Neutrophil (primary cell): ENCODE data around the gene DNHD1.

Source experiments
- H3K27ac ChIP-seq: fragments of 200-600 bp; sonication (generic); 2 replicates; pipeline ENCODE4 v1.5.1; 2016; ENCODE audit warnings: mild to moderate bottlenecking, moderate library complexity
- H3K27me3 ChIP-seq: fragments of 200-600 bp; sonication (generic); 2 replicates; pipeline ENCODE4 v1.6.0; 2016; ENCODE audit warnings: mild to moderate bottlenecking
- H3K36me3 ChIP-seq: fragments of 200-600 bp; sonication (generic); 2 replicates; pipeline ENCODE4 v1.5.1; 2017
- H3K4me1 ChIP-seq, 2 experiments: fragments of 200-600 bp in 1 of 2; sonication (generic) in 1 of 2; 1 replicate in 1 of 2; 2 replicates in 1 of 2; pipeline versions ENCODE4 v1.5.1 to v1.6.1; 2013 to 2016; ENCODE audit warnings: low read depth in 1 of 2, low read length in 1 of 2, mild to moderate bottlenecking in 1 of 2, moderate library complexity in 1 of 2; ENCODE audit not compliant: control insufficient read depth in 1 of 2, insufficient read depth in 1 of 2
- H3K4me3 ChIP-seq, 2 experiments: fragments of 200-600 bp in 1 of 2; sonication (generic) in 1 of 2; 1 replicate in 1 of 2; 2 replicates in 1 of 2; pipeline ENCODE4 v1.5.1; 2013 to 2016; ENCODE audit warnings: low read depth in 1 of 2, low read length in 1 of 2, mild to moderate bottlenecking in 1 of 2, moderate library complexity in 1 of 2
- H3K9me3 ChIP-seq: fragments of 200-600 bp; sonication (generic); 2 replicates; pipeline ENCODE4 v1.5.1; 2016
- CTCF ChIP-seq: fragments of 200-600 bp; sonication (generic); IDR thresholded peaks from 2 replicates; pipeline ENCODE4 v1.5.1; 2016; ENCODE audit warnings: antibody characterized with exemption

The DNHD1 gene

DNA sequence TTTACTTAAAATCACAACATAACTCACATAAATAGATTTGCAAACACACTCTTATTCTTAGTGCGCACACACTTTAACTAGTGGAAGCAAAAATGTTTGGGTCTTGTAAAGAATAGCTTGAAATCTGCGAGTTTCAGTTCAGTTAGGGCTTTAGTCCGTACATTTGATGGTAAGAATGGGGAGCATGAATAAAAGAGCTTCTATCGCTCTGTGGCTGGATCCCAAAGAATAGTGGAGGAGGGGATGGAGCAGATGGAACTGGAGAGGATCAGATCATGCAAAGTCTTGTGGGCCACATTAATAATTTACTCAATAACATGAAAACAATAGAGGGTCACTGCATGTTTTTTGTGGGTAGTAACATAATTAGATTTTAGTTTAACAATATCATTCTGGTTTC, 44.3 kb downstream of the DNHD1 start:
- peaks cover 4% of the 10 kb centered on the region for H3K36me3 ChIP-seq
- H3K9me3 ChIP-seq = no peaks in the 10 kb centered on the region
- H3K4me1 ChIP-seq = no peaks in the 10 kb centered on the region
- TF ChIP-seq CTCF = no peak
- no peak overlapping the region for H3K27ac ChIP-seq
- H3K27me3 ChIP-seq = no peaks in the 10 kb centered on the region
- H3K4me3 ChIP-seq = no peak overlapping the region

DNA sequence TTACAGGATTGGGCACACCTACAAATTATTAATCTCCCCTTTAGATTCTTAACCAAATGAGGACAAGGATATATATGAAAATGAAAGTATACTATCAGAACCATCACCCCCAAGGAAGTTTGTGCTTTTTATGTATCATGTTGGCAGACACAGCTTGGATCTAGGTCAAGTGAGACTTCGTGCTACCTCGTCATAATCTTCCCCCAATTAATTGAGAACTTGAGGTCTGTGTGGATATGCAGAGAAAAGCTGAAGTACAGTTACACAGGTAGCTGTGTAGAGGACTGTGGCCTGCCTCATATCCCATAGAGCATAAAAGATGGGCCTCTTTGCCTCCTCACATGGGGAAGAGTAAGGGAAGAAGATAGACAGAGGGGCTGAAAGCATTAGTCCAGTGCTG, 45.6 kb downstream of the DNHD1 start:
- H3K4me1 ChIP-seq = no peaks in the 10 kb centered on the region
- no peaks in the 10 kb centered on the region for H3K9me3 ChIP-seq
- TF ChIP-seq CTCF = no peak
- H3K4me3 ChIP-seq = no peak overlapping the region
- peaks cover 4% of the 10 kb centered on the region for H3K36me3 ChIP-seq
- no peak overlapping the region for H3K27ac ChIP-seq
- no peaks in the 10 kb centered on the region for H3K27me3 ChIP-seq

DNA sequence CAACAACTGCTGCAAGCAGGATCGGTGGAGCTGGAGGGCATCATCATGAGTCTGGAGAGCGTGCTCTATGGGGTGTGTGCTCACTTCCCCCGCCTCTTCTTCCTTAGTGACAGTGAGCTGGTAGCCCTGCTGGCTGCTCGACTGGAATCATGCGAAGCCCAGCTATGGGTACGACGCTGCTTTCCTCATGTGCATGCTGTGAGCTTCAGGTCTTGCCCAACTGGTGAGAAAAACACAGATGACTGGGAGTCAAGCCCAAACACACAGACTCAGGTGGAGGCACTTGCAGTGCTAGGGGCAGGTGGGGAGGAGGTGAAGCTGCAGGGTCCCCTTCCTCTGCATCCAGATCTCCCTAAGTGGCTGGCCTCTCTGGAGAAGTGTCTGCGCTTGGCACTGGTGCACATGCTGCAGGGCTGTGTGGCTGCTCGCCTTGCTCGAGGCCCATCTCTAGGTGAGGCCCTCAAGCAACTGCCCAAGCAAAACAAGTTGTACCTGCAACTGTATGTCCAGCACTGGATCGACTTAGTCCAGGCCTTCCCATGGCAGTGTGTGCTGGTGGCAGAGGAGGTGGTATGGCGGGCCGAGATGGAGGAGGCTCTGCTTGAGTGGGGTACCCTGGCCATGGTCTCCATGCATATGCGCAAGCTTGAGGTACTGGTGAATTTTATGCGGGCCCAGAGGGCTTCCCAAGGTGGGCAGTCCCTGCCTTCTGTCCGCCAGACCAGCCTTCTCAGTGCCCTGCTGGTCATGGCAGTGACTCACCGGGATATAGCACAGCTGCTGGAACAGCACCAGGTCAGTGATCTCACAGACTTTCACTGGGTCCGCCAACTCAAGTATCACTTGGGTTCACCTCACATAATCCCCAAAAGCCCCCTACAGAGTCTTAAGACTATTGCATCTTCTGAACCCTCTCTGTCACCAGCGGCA, 48.1 kb downstream of the DNHD1 start:
- no peak overlapping the region for H3K4me3 ChIP-seq
- no peaks in the 10 kb centered on the region for H3K27me3 ChIP-seq
- H3K9me3 ChIP-seq = no peaks in the 10 kb centered on the region
- TF ChIP-seq CTCF = no peak
- no peaks in the 10 kb centered on the region for H3K4me1 ChIP-seq
- H3K27ac ChIP-seq = no peak overlapping the region
- peaks cover 4% of the 10 kb centered on the region for H3K36me3 ChIP-seq

- TF ChIP-seq CTCF = no peak
- peaks cover 4% of the 10 kb centered on the region for H3K36me3 ChIP-seq
- no peaks in the 10 kb centered on the region for H3K27me3 ChIP-seq
- no peak overlapping the region for H3K27ac ChIP-seq
- H3K4me3 ChIP-seq = no peak overlapping the region
- H3K9me3 ChIP-seq = no peaks in the 10 kb centered on the region
- H3K4me1 ChIP-seq = no peaks in the 10 kb centered on the region
Observed at GRCh38 chr11:6545917-6546605, 49.0 kb downstream of the DNHD1 start.

GRCh38 chr11:6546735-6547134, 49.7 kb downstream of the DNHD1 start:
- peaks cover 4% of the 10 kb centered on the region for H3K36me3 ChIP-seq
- no peak for TF ChIP-seq CTCF
- H3K27ac ChIP-seq = no peak overlapping the region

More at GRCh38 chr11:6546735-6547134, 49.7 kb downstream of the DNHD1 start:
- no peak overlapping the region for H3K4me3 ChIP-seq
- no peaks in the 10 kb centered on the region for H3K4me1 ChIP-seq
- H3K27me3 ChIP-seq = no peaks in the 10 kb centered on the region
- no peaks in the 10 kb centered on the region for H3K9me3 ChIP-seq
